ENCODE results near the gene INPP5A. TPM values are rescaled to one million over a fixed set of nuclear protein-coding genes. Genes with fewer than 3 reads are reported as not detected.

Gene INPP5A
- total and polyA plus RNA-seq, 2 of the 13 experiments (the other 11 are each of a cell fraction or from before 2014, with no cell fraction given) = 17.5 to 37.9 TPM

DNA sequence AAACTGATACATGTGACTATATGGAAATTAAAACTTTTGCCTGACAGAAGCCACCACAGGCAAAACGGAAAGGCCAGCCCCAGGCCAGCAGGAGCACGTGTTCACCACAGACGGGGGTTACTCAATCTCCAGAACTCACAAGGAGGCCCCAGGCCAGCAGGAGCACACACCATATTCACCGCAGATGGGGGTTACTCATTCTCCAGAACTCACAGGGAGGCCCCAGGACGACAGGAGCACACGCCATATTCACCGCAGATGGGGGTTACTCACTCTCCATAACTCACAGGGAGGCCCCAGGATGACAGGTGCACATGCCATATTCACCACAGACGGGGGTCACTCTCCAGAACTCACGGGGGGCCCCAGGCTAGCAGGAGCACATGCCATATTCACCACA lies 186.9 kb downstream of the INPP5A start:
- WGBS (ENCODE audit: low lambda C conversion rate) = 98% methylated on average over 6 of the region's 9 CpGs
- ChIA-PET CTCF (ENCODE audit: low intra/inter-chr PET ratio, low total read pairs) (no interaction called here), POLR2A (no interaction called here)
- no TSS peak for BruUV-seq (replicated peaks)
- ATAC-seq = no peak
- H3K27ac ChIP-seq (ENCODE audit: extremely low read length, insufficient read depth, low read length) = no peak overlapping the region
- H3K79me2 ChIP-seq (ENCODE audit: insufficient read depth, low read length) = no peaks in the 10 kb centered on the region
- no peak overlapping the region for H3K4me2 ChIP-seq (ENCODE audit: low read depth, low read length)
- FAIRE-seq = no peak
- H4K20me1 ChIP-seq (ENCODE audit: insufficient read depth, low read length) = no peaks in the 10 kb centered on the region
- intact Hi-C loops (cut with micrococcal nuclease; ENCODE audit: unreplicated experiment) (no loop called here), in situ Hi-C loops (cut with HindIII; ENCODE audit: extremely low pct_ligation_motif_present, low pct_unique_long_range_greater_than_20kb) (no loop called here)
- H3K27me3 ChIP-seq (ENCODE audit: control insufficient read depth in 1 of 2, insufficient read depth in 2 of 2, low read length in 2 of 2) = no peaks in the 10 kb centered on the region
- H3K9ac ChIP-seq (ENCODE audit: insufficient read depth, low read depth, low read length) = no peak overlapping the region
- H3K4me3 ChIP-seq (replicated peaks in 1 of 3; ENCODE audit: insufficient read depth in 1 of 3, low read depth in 2 of 3, low read length in 3 of 3) = no peak overlapping the region
- H3K4me1 ChIP-seq (ENCODE audit: insufficient read depth, low read length) = no peaks in the 10 kb centered on the region
- TF ChIP-seq SNAPC4 (CRISPR knock-in tag; IDR thresholded peaks at IDR 0.05) (no peak), MAZ (IDR thresholded peaks at IDR 0.05; ENCODE audit: borderline replicate concordance, low read depth, low read length) (no peak), MAZ (CRISPR knock-in tag; IDR thresholded peaks at IDR 0.05; ENCODE audit: low read depth) (no peak), MXD3 (CRISPR knock-in tag; IDR thresholded peaks at IDR 0.05) (no peak), ZNF530 (CRISPR knock-in tag; IDR thresholded peaks at IDR 0.05; ENCODE audit: low read depth) (no peak), GABPB1 (CRISPR knock-in tag; IDR thresholded peaks at IDR 0.05) (no peak), NONO (IDR thresholded peaks at IDR 0.05) (no peak), NONO (CRISPR knock-in tag; conservative IDR thresholded peaks at IDR 0.05) (no peak), KLF13 (CRISPR knock-in tag; IDR thresholded peaks at IDR 0.05) (no peak), KMT2B (CRISPR knock-in tag; IDR thresholded peaks at IDR 0.05) (no peak), ZNF562 (CRISPR knock-in tag; IDR thresholded peaks at IDR 0.05; ENCODE audit: borderline replicate concordance) (no peak), ZNF891 (CRISPR knock-in tag; IDR thresholded peaks at IDR 0.05) (no peak), CEBPG (CRISPR knock-in tag; IDR thresholded peaks at IDR 0.05) (no peak), CENPX (CRISPR knock-in tag; IDR thresholded peaks at IDR 0.05) (no peak), RFXANK (CRISPR knock-in tag; IDR thresholded peaks at IDR 0.05) (no peak), ZNF232 (CRISPR knock-in tag; IDR thresholded peaks at IDR 0.05; ENCODE audit: borderline replicate concordance) (no peak), ZNF598 (CRISPR knock-in tag; IDR thresholded peaks at IDR 0.05; ENCODE audit: borderline replicate concordance) (no peak)
- TF ChIP-seq, protein P1, sequence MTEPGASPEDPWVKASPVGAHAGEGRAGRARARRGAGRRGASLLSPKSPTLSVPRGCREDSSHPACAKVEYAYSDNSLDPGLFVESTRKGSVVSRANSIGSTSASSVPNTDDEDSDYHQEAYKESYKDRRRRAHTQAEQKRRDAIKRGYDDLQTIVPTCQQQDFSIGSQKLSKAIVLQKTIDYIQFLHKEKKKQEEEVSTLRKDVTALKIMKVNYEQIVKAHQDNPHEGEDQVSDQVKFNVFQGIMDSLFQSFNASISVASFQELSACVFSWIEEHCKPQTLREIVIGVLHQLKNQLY (CRISPR knock-in tag; IDR thresholded peaks at IDR 0.05) = no peak
- no peak for DNase-seq (ENCODE audit: low spot score)
- H3K9me3 ChIP-seq (ENCODE audit: low read length) = no peaks in the 10 kb centered on the region
- H3K36me3 ChIP-seq (replicated peaks in 1 of 2; ENCODE audit: control insufficient read depth in 1 of 2, insufficient read depth in 2 of 2, low read length in 2 of 2) = peaks cover 0 to 8% of the 10 kb centered on the region in 2 experiments; a peak in 1 of 5 replicates
- no peak overlapping the region for H2AFZ ChIP-seq (ENCODE audit: low read length)

All from HepG2 (cell line).